GM23338 (cell line): Measurements from ENCODE around the gene SPTB. TPM values are rescaled to one million over a fixed set of nuclear protein-coding genes. Genes with fewer than 3 reads are reported as not detected.

Experiments used
- ATAC-seq: fragments of 200-7000 bp; cut with Tn5 transposase; 3 replicates; pipeline ENCODE4 v1.9.1; 2020
- DNase-seq: peaks from one replicate; pipeline ENCODE4 v3.0.0-alpha.2; 2015; ENCODE audit warnings: low spot score
- H2AFZ ChIP-seq: fragments of 200-600 bp; sonication (generic); 2 replicates; pipeline ENCODE4 v1.8.0; 2016; ENCODE audit warnings: antibody characterized with exemption, mild to moderate bottlenecking, moderate library complexity
- H3F3A ChIP-seq: fragments of 200-600 bp; sonication (generic); replicated peaks from 2 replicates; pipeline ENCODE4 v1.8.0; 2017; ENCODE audit warnings: antibody characterized with exemption, mixed run types, low read depth
- H3K27ac ChIP-seq: fragments of 200-600 bp; sonication (generic); 2 replicates; pipeline ENCODE4 v1.6.1; 2016; ENCODE audit warnings: low read depth
- H3K27me3 ChIP-seq: fragments of 200-600 bp; sonication (generic); 2 replicates; pipeline ENCODE4 v1.8.0; 2016; ENCODE audit warnings: mild to moderate bottlenecking, mixed run types, moderate library complexity; ENCODE audit not compliant: insufficient read depth
- H3K36me3 ChIP-seq: fragments of 200-600 bp; sonication (generic); 2 replicates; pipeline ENCODE4 v1.8.0; 2016; ENCODE audit warnings: mild to moderate bottlenecking; ENCODE audit not compliant: insufficient read depth
- H3K4me1 ChIP-seq: fragments of 200-600 bp; sonication (generic); 2 replicates; pipeline ENCODE4 v1.8.0; 2016; ENCODE audit warnings: mild to moderate bottlenecking, moderate library complexity; ENCODE audit not compliant: insufficient read depth
- H3K4me2 ChIP-seq: fragments of 200-600 bp; sonication (generic); 2 replicates; pipeline ENCODE4 v1.7.1; 2017; ENCODE audit warnings: mixed run types
- H3K4me3 ChIP-seq: fragments of 200-600 bp; sonication (generic); 2 replicates; pipeline ENCODE4 v1.6.1; 2016; ENCODE audit warnings: mixed run types
- H3K79me2 ChIP-seq: fragments of 200-600 bp; sonication (generic); replicated peaks from 2 replicates; pipeline ENCODE4 v1.8.0; 2017; ENCODE audit warnings: mild to moderate bottlenecking; ENCODE audit not compliant: insufficient read depth
- H3K9me2 ChIP-seq: fragments of 200-600 bp; sonication (generic); 2 replicates; pipeline ENCODE4 v1.8.0; 2017; ENCODE audit not compliant: insufficient read depth
- H4K20me1 ChIP-seq: fragments of 200-600 bp; sonication (generic); replicated peaks from 2 replicates; pipeline ENCODE4 v1.8.0; 2017; ENCODE audit warnings: mild to moderate bottlenecking; ENCODE audit not compliant: insufficient read depth
- H3K27ac Mint-ChIP-seq: 2 replicates; pipeline ENCODE4 v1.8.0; 2020; ENCODE audit warnings: inconsistent platforms, mild to moderate bottlenecking, moderate library complexity, mixed read lengths
- H3K27me3 Mint-ChIP-seq: 3 replicates; pipeline ENCODE4 v1.8.0; 2022; ENCODE audit warnings: low read depth, mild to moderate bottlenecking, moderate library complexity, mixed read lengths, inconsistent platforms; ENCODE audit not compliant: insufficient read depth, poor library complexity
- H3K36me3 Mint-ChIP-seq: 3 replicates; pipeline ENCODE4 v1.8.0; 2021; ENCODE audit warnings: low read depth, mild to moderate bottlenecking, inconsistent platforms, moderate library complexity, mixed read lengths
- H3K4me1 Mint-ChIP-seq: 3 replicates; pipeline ENCODE4 v1.8.0; 2020; ENCODE audit warnings: mild to moderate bottlenecking, inconsistent platforms, mixed read lengths
- H3K4me3 Mint-ChIP-seq: 3 replicates; pipeline ENCODE4 v1.8.0; 2021; ENCODE audit warnings: moderate library complexity, mild to moderate bottlenecking, inconsistent platforms, mixed read lengths
- H3K9me3 Mint-ChIP-seq: 3 replicates; pipeline ENCODE4 v1.8.0; 2020; ENCODE audit warnings: moderate library complexity, mild to moderate bottlenecking, inconsistent platforms, mixed read lengths
- CREB1 ChIP-seq: fragments of 250-450 bp; sonication (Bioruptor Pico); IDR thresholded peaks from 2 replicates; pipeline ENCODE4 v1.5.0; 2020; ENCODE audit warnings: low read depth, mild to moderate bottlenecking, moderate library complexity
- EZH2 ChIP-seq: fragments of 200-600 bp; sonication (generic); IDR thresholded peaks from one replicate; pipeline ENCODE4 v1.8.0; 2017; ENCODE audit warnings: antibody characterized with exemption, mild to moderate bottlenecking, low read depth; ENCODE audit not compliant: unreplicated experiment
- EZH2phosphoT487 ChIP-seq: fragments of 200-600 bp; sonication (generic); IDR thresholded peaks from one replicate; pipeline ENCODE4 v1.8.1; 2018; ENCODE audit warnings: antibody characterized with exemption; ENCODE audit not compliant: unreplicated experiment
- JUNB ChIP-seq: IDR thresholded peaks from one replicate; pipeline ENCODE4 v1.6.1; 2016; ENCODE audit warnings: antibody characterized with exemption; ENCODE audit not compliant: unreplicated experiment
- NANOG ChIP-seq: IDR thresholded peaks from 2 replicates; pipeline ENCODE4 v1.6.1; 2016; ENCODE audit warnings: antibody characterized with exemption, borderline replicate concordance
- REST ChIP-seq: IDR thresholded peaks from one replicate; pipeline ENCODE4 v1.6.1; 2018; ENCODE audit warnings: antibody characterized with exemption; ENCODE audit not compliant: unreplicated experiment
- STAT1 ChIP-seq: IDR thresholded peaks from one replicate; pipeline ENCODE4 v1.6.1; 2016; ENCODE audit warnings: antibody characterized with exemption; ENCODE audit not compliant: unreplicated experiment
- ZNF114 ChIP-seq: fragments of 250-450 bp; sonication (Bioruptor Pico); IDR thresholded peaks from 2 replicates; pipeline ENCODE4 v1.5.0; 2020; ENCODE audit warnings: mild to moderate bottlenecking, moderate library complexity
- ZNF331 ChIP-seq: fragments of 250-450 bp; sonication (Bioruptor Pico); IDR thresholded peaks from 2 replicates; pipeline ENCODE4 v1.5.0; 2020; ENCODE audit warnings: low read depth, mild to moderate bottlenecking, moderate library complexity
- polyA plus RNA-seq: library from polyadenylated mRNA; unstranded; fragments of >200 nt; fragmentation: Nextera tagmentation; extraction: Ambion mirVana; gene quantifications from 2 replicates; pipeline ENCODE4 v1.2.1, GENCODE V29; 2016
- total RNA-seq: library from RNA; depleted of rRNA; stranded (reverse); fragments of >200 nt; shearing (Covaris generic); gene quantifications from 2 replicates; pipeline ENCODE4 v1.2.3, GENCODE V29; 2014
- TF ChIP-seq, protein P1 (sequence below): IDR thresholded peaks from 2 replicates; pipeline ENCODE4 v1.6.1; 2016; ENCODE audit warnings: antibody characterized with exemption
- TF ChIP-seq, protein P2 (sequence below), 2 experiments: fragments of 200-600 bp in 1 of 2; sonication (generic) in 1 of 2; conservative IDR thresholded peaks; 2 replicates each; pipeline versions ENCODE4 v1.5.1 to v1.6.1; 2016 to 2017; ENCODE audit warnings: antibody characterized with exemption in 2 of 2, low read depth in 2 of 2, mild to moderate bottlenecking in 2 of 2, moderate library complexity in 1 of 2

SPTB gene
- total and polyA plus RNA-seq, 2 experiments from 2014 or later: 1.1 to 1.9 TPM

DNA sequence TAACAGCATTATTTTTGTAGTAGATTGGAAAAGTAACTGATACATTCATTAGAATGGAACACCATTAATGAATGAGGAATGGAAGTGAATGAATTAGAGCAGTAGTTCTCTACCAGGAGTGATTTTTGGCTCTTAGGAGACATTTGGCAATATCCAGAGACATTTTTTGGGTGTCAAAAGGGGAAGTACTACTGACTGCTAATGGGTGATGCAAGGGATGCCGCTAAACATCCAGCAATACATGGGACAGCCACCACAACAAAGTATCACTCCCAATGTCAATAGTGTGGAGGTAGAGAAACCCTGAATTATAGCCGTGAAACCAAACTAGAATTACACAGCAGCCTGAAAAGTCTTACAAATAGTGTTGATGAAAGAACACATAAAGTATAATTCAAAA is 36.1 kb upstream of the SPTB start:
- no peaks in the 10 kb centered on the region for H3K36me3 Mint-ChIP-seq
- Histone ChIP-seq H3K79me2 (peaks cover 36% of the 10 kb centered on the region), H3K4me1 (peaks cover 9% of the 10 kb centered on the region; the same call in 1 of the 2 replicates), H2AFZ (no peak overlapping the region), H3F3A (no peaks in the 10 kb centered on the region), H3K4me2 (peak overlapping the region; percentile 85), H3K27ac (no peak overlapping the region), H3K9me2 (no peaks in the 10 kb centered on the region), H3K4me3 (peak overlapping the region; percentile 74; the same call in 1 of the 2 replicates), H3K36me3 (no peaks in the 10 kb centered on the region), H3K27me3 (no peaks in the 10 kb centered on the region), H4K20me1 (no peaks in the 10 kb centered on the region)
- TF ChIP-seq, protein P1, sequence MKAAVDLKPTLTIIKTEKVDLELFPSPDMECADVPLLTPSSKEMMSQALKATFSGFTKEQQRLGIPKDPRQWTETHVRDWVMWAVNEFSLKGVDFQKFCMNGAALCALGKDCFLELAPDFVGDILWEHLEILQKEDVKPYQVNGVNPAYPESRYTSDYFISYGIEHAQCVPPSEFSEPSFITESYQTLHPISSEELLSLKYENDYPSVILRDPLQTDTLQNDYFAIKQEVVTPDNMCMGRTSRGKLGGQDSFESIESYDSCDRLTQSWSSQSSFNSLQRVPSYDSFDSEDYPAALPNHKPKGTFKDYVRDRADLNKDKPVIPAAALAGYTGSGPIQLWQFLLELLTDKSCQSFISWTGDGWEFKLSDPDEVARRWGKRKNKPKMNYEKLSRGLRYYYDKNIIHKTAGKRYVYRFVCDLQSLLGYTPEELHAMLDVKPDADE: no peak
- TF ChIP-seq CREB1 (CRISPR knock-in tag): no peak
- TF ChIP-seq JUNB: no peak
- TF ChIP-seq ZNF331 (CRISPR knock-in tag): no peak
- TF ChIP-seq REST: no peak
- TF ChIP-seq, protein P2, sequence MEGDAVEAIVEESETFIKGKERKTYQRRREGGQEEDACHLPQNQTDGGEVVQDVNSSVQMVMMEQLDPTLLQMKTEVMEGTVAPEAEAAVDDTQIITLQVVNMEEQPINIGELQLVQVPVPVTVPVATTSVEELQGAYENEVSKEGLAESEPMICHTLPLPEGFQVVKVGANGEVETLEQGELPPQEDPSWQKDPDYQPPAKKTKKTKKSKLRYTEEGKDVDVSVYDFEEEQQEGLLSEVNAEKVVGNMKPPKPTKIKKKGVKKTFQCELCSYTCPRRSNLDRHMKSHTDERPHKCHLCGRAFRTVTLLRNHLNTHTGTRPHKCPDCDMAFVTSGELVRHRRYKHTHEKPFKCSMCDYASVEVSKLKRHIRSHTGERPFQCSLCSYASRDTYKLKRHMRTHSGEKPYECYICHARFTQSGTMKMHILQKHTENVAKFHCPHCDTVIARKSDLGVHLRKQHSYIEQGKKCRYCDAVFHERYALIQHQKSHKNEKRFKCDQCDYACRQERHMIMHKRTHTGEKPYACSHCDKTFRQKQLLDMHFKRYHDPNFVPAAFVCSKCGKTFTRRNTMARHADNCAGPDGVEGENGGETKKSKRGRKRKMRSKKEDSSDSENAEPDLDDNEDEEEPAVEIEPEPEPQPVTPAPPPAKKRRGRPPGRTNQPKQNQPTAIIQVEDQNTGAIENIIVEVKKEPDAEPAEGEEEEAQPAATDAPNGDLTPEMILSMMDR (conservative IDR thresholded peaks at IDR 0.05; ENCODE audit: low read depth in 2 of 2): no peak
- TF ChIP-seq ZNF114 (CRISPR knock-in tag): no peak
- no peak for TF ChIP-seq EZH2
- H3K27ac Mint-ChIP-seq: no peak overlapping the region
- H3K9me3 Mint-ChIP-seq: no peaks in the 10 kb centered on the region
- DNase-seq (no peak), ATAC-seq (no peak)
- peaks cover 13% of the 10 kb centered on the region for H3K4me1 Mint-ChIP-seq
- H3K4me3 Mint-ChIP-seq: peak overlapping the region; percentile 89; the same call in 1 of the 3 replicates
- H3K27me3 Mint-ChIP-seq: peaks cover 8% of the 10 kb centered on the region

DNA sequence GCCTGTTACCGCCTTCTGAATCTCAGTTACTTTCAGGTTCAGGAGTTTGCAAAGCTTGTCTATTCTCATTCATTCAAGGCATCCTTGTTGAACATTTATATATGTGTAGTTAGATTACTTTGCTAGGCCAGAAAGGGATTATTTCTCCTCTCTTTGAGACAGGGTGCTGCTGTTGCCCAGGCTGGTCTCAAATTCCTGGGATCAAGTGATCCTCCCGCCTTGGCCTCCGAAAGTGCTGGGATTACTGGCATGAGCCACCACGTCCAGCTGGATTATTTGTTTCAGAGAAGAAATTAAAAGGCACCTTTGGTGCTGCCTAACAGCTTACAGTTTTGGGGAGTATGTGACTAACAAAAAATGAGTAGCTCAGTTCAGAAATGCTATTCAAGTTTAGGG is 35.3 kb upstream of the SPTB start:
- Histone ChIP-seq H4K20me1 (no peaks in the 10 kb centered on the region), H3K4me3 (peak overlapping the region; percentile 74), H3K9me2 (no peaks in the 10 kb centered on the region), H3K4me2 (peak overlapping the region; percentile 85), H3K36me3 (no peaks in the 10 kb centered on the region), H3K4me1 (peaks cover 9% of the 10 kb centered on the region; the same call in 1 of the 2 replicates), H3K27ac (peak overlapping the region; percentile 86), H2AFZ (peak overlapping the region; percentile 48), H3K79me2 (peaks cover 36% of the 10 kb centered on the region), H3K27me3 (no peaks in the 10 kb centered on the region), H3F3A (no peaks in the 10 kb centered on the region)
- Mint-ChIP-seq H3K4me1 (peaks cover 13% of the 10 kb centered on the region), H3K27ac (peak overlapping the region; percentile 89), H3K36me3 (no peaks in the 10 kb centered on the region), H3K9me3 (no peaks in the 10 kb centered on the region), H3K27me3 (peaks cover 8% of the 10 kb centered on the region), H3K4me3 (peak overlapping the region; percentile 89)
- no peak for DNase-seq
- no peak for ATAC-seq
- TF ChIP-seq CREB1 (CRISPR knock-in tag): no peak
- no peak for TF ChIP-seq EZH2
- TF ChIP-seq, protein P1: no peak
- TF ChIP-seq REST: no peak
- no peak for TF ChIP-seq EZH2phosphoT487
- TF ChIP-seq ZNF331 (CRISPR knock-in tag): no peak
- no peak for TF ChIP-seq NANOG
- no peak for TF ChIP-seq STAT1
- no peak for TF ChIP-seq JUNB
